ENCODE results near the gene SIPA1L2. TPM values are rescaled to one million over a fixed set of nuclear protein-coding genes. Genes with fewer than 3 reads are reported as not detected.

Gene SIPA1L2
- polyA plus RNA-seq, 1 experiment, result 63.5 TPM

DNA sequence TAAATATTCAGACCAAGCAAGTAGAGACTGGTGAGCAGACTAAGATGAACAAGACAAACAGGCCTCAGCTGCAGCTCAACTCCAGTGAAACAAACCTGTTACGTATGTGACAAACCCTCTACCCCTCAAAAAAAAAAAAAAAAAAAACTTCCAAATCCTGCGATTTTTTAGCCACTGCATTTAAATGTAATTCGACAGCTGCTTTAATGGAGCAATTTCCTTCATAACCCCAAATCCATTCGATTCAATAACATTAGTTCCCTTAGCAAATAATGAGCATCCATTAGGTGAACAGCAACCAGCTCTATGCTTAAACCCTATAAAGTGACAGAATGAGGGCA, 31.1 kb downstream of the SIPA1L2 start:
- H3K27ac ChIP-seq (ENCODE audit: low read depth, low read length), result no peak overlapping the region
- no peaks in the 10 kb centered on the region for H3K9me3 ChIP-seq (ENCODE audit: control insufficient read depth, insufficient read depth, low read length)
- POLR2A ChIA-PET, result no interaction called here
- no peaks in the 10 kb centered on the region for H3K27me3 ChIP-seq (ENCODE audit: control insufficient read depth, insufficient read depth, low read length)
- CTCF ChIA-PET, result interaction anchor here (0.6 to 1.6 kb wide), 6 partner anchors 17 to 574 kb away, joined by 3 to 5 read pairs (median 4); no protein-coding TSS in a partner anchor
- DNase-seq (ENCODE audit: low read depth, low spot score), result no peak
- H3K4me3 ChIP-seq (ENCODE audit: low read depth, low read length), result no peak overlapping the region
- TF ChIP-seq, protein P1, sequence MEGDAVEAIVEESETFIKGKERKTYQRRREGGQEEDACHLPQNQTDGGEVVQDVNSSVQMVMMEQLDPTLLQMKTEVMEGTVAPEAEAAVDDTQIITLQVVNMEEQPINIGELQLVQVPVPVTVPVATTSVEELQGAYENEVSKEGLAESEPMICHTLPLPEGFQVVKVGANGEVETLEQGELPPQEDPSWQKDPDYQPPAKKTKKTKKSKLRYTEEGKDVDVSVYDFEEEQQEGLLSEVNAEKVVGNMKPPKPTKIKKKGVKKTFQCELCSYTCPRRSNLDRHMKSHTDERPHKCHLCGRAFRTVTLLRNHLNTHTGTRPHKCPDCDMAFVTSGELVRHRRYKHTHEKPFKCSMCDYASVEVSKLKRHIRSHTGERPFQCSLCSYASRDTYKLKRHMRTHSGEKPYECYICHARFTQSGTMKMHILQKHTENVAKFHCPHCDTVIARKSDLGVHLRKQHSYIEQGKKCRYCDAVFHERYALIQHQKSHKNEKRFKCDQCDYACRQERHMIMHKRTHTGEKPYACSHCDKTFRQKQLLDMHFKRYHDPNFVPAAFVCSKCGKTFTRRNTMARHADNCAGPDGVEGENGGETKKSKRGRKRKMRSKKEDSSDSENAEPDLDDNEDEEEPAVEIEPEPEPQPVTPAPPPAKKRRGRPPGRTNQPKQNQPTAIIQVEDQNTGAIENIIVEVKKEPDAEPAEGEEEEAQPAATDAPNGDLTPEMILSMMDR (IDR thresholded peaks at IDR 0.05; ENCODE audit: low read depth, low read length), result no peak

- ChIA-PET CTCF (interaction anchor here (0.6 to 1.6 kb wide), 4 partner anchors 18 to 556 kb away, joined by 3 to 5 read pairs (median 4); no protein-coding TSS in a partner anchor), POLR2A (no interaction called here)
- DNase-seq (ENCODE audit: low read depth, low spot score), result no peak
- H3K4me3 ChIP-seq (ENCODE audit: low read depth, low read length), result no peak overlapping the region
- TF ChIP-seq, protein P1 (IDR thresholded peaks at IDR 0.05; ENCODE audit: low read depth, low read length), result no peak
- no peak overlapping the region for H3K27ac ChIP-seq (ENCODE audit: low read depth, low read length)
- no peaks in the 10 kb centered on the region for H3K9me3 ChIP-seq (ENCODE audit: control insufficient read depth, insufficient read depth, low read length)
- no peaks in the 10 kb centered on the region for H3K27me3 ChIP-seq (ENCODE audit: control insufficient read depth, insufficient read depth, low read length)
Measured at GRCh38 chr1:232598133-232598532, 31.8 kb downstream of the SIPA1L2 start.

GRCh38 chr1:232597721-232598120, 32.2 kb downstream of the SIPA1L2 start:
- ChIA-PET CTCF (interaction anchor here (1.3 kb wide), 1 partner anchor 282 kb away, joined by 3 read pairs; no protein-coding TSS in a partner anchor), POLR2A (interaction anchor here (0.6 kb wide), 1 partner anchor 119 kb away, joined by 3 read pairs; no protein-coding TSS in a partner anchor)
- no peak for DNase-seq (ENCODE audit: low read depth, low spot score)
- Histone ChIP-seq H3K9me3 (ENCODE audit: control insufficient read depth, insufficient read depth, low read length) (no peaks in the 10 kb centered on the region), H3K27ac (ENCODE audit: low read depth, low read length) (no peak overlapping the region), H3K4me3 (ENCODE audit: low read depth, low read length) (no peak overlapping the region), H3K27me3 (ENCODE audit: control insufficient read depth, insufficient read depth, low read length) (no peaks in the 10 kb centered on the region)
- TF ChIP-seq, protein P1 (IDR thresholded peaks at IDR 0.05; ENCODE audit: low read depth, low read length), result no peak

- POLR2A ChIA-PET, result interaction anchor here (0.6 kb wide), 1 partner anchor 118 kb away, joined by 3 read pairs; no protein-coding TSS in a partner anchor
- TF ChIP-seq, protein P1 (IDR thresholded peaks at IDR 0.05; ENCODE audit: low read depth, low read length), result no peak
- DNase-seq (ENCODE audit: low read depth, low spot score), result no peak
- H3K27me3 ChIP-seq (ENCODE audit: control insufficient read depth, insufficient read depth, low read length), result no peaks in the 10 kb centered on the region
- H3K4me3 ChIP-seq (ENCODE audit: low read depth, low read length), result no peak overlapping the region
- no peaks in the 10 kb centered on the region for H3K9me3 ChIP-seq (ENCODE audit: control insufficient read depth, insufficient read depth, low read length)
- CTCF ChIA-PET, result no interaction called here
- H3K27ac ChIP-seq (ENCODE audit: low read depth, low read length), result no peak overlapping the region
Measured at GRCh38 chr1:232596666-232597303, 33.1 kb downstream of the SIPA1L2 start.
